ENCODE data around the gene LDLRAD4.

GRCh38 chr18:13540477-13541182 is 322.1 kb downstream of the LDLRAD4 start:
- TF ChIP-seq POLR2A (IDR thresholded peaks at IDR 0.05) = no peak
- TF ChIP-seq CTCF (IDR thresholded peaks at IDR 0.05) = no peak
- no peak for TF ChIP-seq EP300 (IDR thresholded peaks at IDR 0.05)

Data from tibial nerve (tissue), 4 donors.